Activated naive CD8-positive, alpha-beta T cell treated with anti-CD3 and anti-CD28 coated beads, Interleukin-2, amount 50 U/mL, for 24 hours (primary cell): ENCODE measurements around the gene FEM1A.
"Not testable (repeated sequence)": the region's sequence is repeated elsewhere in the genome, so short reads cannot be mapped to it uniquely, and the experiment has no call there.

Experiments used
- ATAC-seq: fragments of 150-1000 bp; cut with Tn5 transposase; one replicate; pipeline ENCODE4 v1.10.0; 2021
- DNase-seq: peaks from one replicate; pipeline ENCODE4 v3.0.0; 2021
- H3K27ac Mint-ChIP-seq: one replicate; pipeline ENCODE4 v1.8.0; 2021; ENCODE audit warnings: mild to moderate bottlenecking, mixed read lengths
- H3K27me3 Mint-ChIP-seq: one replicate; pipeline ENCODE4 v1.8.0; 2021; ENCODE audit warnings: mixed read lengths
- H3K36me3 Mint-ChIP-seq: one replicate; pipeline ENCODE4 v1.8.0; 2021; ENCODE audit warnings: low read depth, mixed read lengths
- H3K4me1 Mint-ChIP-seq: one replicate; pipeline ENCODE4 v1.8.0; 2021; ENCODE audit warnings: mixed read lengths
- H3K4me3 Mint-ChIP-seq: one replicate; pipeline ENCODE4 v1.8.0; 2021; ENCODE audit warnings: mild to moderate bottlenecking, moderate library complexity, mixed read lengths
- H3K9me3 Mint-ChIP-seq: one replicate; pipeline ENCODE4 v1.8.0; 2021; ENCODE audit warnings: mixed read lengths

Gene FEM1A

GRCh38 chr19:4792866-4793195, 1.3 kb downstream of the FEM1A start:
- not testable (repeated sequence) for ATAC-seq, H3K27me3 Mint-ChIP-seq, DNase-seq, H3K9me3 Mint-ChIP-seq
- Mint-ChIP-seq H3K27ac (peak overlapping the region; percentile 88), H3K36me3 (peaks cover 34% of the 10 kb centered on the region), H3K4me1 (peaks cover 45% of the 10 kb centered on the region), H3K4me3 (peak overlapping the region; percentile 86)

DNA sequence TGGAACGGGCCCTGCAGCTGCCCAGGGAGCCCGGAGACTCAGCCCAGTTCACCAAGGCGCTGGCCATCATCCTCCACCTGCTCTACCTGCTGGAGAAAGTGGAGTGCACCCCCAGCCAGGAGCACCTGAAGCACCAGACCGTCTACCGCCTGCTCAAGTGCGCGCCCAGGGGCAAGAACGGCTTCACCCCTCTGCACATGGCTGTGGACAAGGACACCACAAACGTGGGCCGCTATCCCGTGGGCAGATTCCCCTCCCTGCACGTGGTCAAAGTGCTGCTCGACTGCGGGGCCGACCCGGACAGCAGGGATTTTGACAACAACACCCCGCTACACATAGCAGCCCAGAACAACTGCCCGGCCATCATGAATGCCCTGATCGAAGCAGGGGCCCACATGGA, 1.7 kb downstream of the FEM1A start:
- ATAC-seq, DNase-seq, H3K9me3 Mint-ChIP-seq, H3K27me3 Mint-ChIP-seq: not testable (repeated sequence)
- peak overlapping the region; percentile 88 for H3K27ac Mint-ChIP-seq
- H3K4me1 Mint-ChIP-seq, result peaks cover 45% of the 10 kb centered on the region
- peak overlapping the region; percentile 86 for H3K4me3 Mint-ChIP-seq
- peaks cover 34% of the 10 kb centered on the region for H3K36me3 Mint-ChIP-seq

GRCh38 chr19:4794971-4795370, 3.4 kb downstream of the FEM1A start:
- Mint-ChIP-seq H3K4me3 (peak overlapping the region; percentile 42), H3K27me3 (no peaks in the 10 kb centered on the region), H3K27ac (peak overlapping the region; percentile 57), H3K36me3 (peaks cover 39% of the 10 kb centered on the region), H3K9me3 (no peaks in the 10 kb centered on the region), H3K4me1 (peaks cover 45% of the 10 kb centered on the region)
- DNase-seq (no peak), ATAC-seq (no peak)

- ATAC-seq (no peak), DNase-seq (no peak)
- H3K4me1 Mint-ChIP-seq, result peaks cover 45% of the 10 kb centered on the region
- no peaks in the 10 kb centered on the region for H3K27me3 Mint-ChIP-seq
- H3K4me3 Mint-ChIP-seq, result peak overlapping the region; percentile 42
- H3K9me3 Mint-ChIP-seq, result no peaks in the 10 kb centered on the region
- peak overlapping the region; percentile 57 for H3K27ac Mint-ChIP-seq
- peaks cover 39% of the 10 kb centered on the region for H3K36me3 Mint-ChIP-seq
These were observed 3.9 kb downstream of the FEM1A start for GRCh38 chr19:4795400-4795799.

GRCh38 chr19:4800591-4801081, 9.1 kb downstream of the FEM1A start:
- H3K4me3 Mint-ChIP-seq, result no peak overlapping the region
- no peak for DNase-seq

DNA sequence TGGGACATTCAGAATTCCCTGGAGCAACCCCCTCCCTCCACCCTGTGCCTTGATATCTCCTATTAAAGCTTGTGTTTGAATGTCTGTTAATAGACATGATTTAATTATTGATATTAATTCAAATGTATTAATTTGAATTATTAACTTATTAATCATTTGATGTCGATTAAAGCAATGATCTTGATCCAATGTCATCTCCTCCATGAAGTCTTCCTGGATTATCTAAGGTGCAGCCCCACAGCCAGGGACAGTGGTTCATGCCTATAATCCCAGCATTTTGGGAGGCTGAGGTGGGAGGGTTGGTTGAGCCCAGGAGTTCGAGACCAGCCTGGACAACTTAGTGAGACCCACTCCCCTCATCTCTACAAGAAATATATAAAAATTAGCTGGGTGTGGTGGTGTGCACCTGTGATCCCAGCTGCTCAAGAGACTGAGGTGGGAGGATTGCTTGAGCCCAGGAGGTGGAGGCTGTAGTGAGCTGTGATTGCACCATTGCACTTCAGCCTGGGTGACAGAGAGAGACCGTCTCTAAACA, 9.6 kb downstream of the FEM1A start:
- peaks cover 8% of the 10 kb centered on the region for H3K4me1 Mint-ChIP-seq
- ATAC-seq (no peak), DNase-seq (no peak)
- H3K9me3 Mint-ChIP-seq, result no peaks in the 10 kb centered on the region
- no peak overlapping the region for H3K4me3 Mint-ChIP-seq
- no peaks in the 10 kb centered on the region for H3K27me3 Mint-ChIP-seq
- peaks cover 16% of the 10 kb centered on the region for H3K36me3 Mint-ChIP-seq
- no peak overlapping the region for H3K27ac Mint-ChIP-seq

More at GRCh38 chr19:4800591-4801081, 9.1 kb downstream of the FEM1A start:
- H3K27me3 Mint-ChIP-seq, result no peaks in the 10 kb centered on the region
- no peaks in the 10 kb centered on the region for H3K9me3 Mint-ChIP-seq
- ATAC-seq, result no peak
- H3K4me1 Mint-ChIP-seq, result peaks cover 12% of the 10 kb centered on the region
- peaks cover 16% of the 10 kb centered on the region for H3K36me3 Mint-ChIP-seq
- H3K27ac Mint-ChIP-seq, result no peak overlapping the region

DNA sequence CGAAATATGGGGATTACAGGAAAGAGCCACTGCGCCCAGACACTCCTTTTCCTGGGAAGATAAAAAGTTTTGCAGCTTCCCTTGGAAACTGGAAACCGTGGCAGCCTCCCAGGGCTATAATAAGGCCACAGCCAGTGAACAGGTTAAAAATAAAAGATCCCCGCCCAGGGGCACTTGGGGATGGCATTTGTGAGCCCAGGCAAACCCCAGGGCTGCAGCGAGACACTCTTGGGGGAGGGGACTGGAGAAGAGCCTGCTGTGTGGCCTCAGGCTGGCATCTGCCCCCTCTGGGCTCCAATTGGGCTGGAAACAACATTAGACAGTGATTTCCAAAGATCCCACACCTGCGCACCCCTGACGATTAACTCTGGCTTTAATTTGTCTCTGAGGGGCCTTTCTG, 11.2 kb downstream of the FEM1A start:
- no peaks in the 10 kb centered on the region for H3K9me3 Mint-ChIP-seq
- no peaks in the 10 kb centered on the region for H3K27me3 Mint-ChIP-seq
- ATAC-seq (no peak), DNase-seq (no peak)
- peaks cover 5% of the 10 kb centered on the region for H3K36me3 Mint-ChIP-seq
- no peaks in the 10 kb centered on the region for H3K4me1 Mint-ChIP-seq
- no peak overlapping the region for H3K27ac Mint-ChIP-seq
- no peak overlapping the region for H3K4me3 Mint-ChIP-seq

DNA sequence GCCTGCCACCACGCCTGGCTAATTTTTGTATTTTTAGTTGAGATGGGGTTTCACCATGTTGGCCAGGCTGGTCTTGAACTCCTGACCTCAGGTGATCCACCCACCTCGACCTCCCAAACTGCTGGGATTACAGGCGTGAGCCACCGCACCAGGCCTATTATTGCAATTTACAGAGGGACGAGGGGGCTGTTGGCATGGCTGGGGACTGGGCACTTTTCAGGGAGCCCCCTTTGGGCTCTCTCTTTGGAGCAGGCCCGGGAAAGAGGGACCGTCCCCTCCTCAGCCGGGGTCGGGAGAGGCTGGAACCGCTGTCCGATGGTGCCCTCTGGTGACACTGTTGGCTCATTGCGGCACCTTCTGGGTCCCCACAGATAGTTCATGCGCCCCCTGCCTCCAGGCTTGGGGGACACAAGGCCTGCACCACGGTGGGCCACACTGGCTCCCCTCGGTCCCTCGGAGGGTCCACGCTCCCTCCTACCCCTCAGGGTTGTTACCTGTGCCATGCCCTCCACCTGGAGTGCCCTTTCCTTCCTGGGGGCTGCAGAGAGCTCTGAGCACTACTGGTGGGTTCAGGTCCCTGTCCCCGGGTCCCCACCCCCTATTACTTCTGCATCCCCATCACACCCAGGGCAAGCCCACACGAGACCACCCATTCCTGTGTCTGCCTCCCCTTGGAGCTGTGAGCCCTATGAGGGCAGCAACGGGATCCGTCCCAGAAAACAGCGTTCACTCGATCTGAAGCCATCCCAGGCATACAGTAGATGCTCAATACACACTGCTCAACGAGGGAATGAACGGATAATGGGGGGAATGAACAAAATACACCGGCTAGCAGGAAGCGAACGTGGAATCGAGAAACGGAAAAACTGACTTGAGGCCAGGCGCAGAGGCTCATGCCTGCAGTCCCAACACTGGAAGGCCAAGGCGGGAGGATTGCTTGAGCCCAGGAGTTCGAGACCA, 12.5 kb downstream of the FEM1A start:
- ATAC-seq (peak; percentile 80), DNase-seq (peak; percentile 80)
- Mint-ChIP-seq H3K27me3 (no peaks in the 10 kb centered on the region), H3K9me3 (no peaks in the 10 kb centered on the region), H3K4me3 (no peak overlapping the region), H3K36me3 (peaks cover 2% of the 10 kb centered on the region), H3K27ac (no peak overlapping the region), H3K4me1 (no peaks in the 10 kb centered on the region)

DNA sequence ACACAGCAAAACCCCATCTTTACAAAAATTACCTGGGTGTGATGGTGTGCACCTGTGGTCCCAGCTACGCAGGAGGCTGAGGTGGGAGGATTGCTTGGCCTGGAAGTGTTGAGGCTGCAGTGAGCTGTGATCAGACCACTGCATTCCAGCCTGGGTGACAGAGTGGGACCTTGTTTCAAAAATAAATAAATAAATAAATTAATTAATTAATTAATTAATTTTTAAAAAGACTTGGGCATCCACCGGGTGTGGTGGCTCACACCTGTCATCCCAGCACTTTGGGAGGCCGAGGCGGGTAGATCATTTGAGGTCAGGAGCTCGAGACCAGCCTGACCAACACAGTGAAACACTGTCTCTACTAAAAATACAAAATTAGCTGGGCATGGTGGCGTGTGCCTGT, 13.6 kb downstream of the FEM1A start:
- ATAC-seq, H3K4me3 Mint-ChIP-seq, DNase-seq, H3K36me3 Mint-ChIP-seq, H3K27ac Mint-ChIP-seq, H3K9me3 Mint-ChIP-seq, H3K27me3 Mint-ChIP-seq, H3K4me1 Mint-ChIP-seq: not testable (repeated sequence)

GRCh38 chr19:4806384-4806783, 14.8 kb downstream of the FEM1A start:
- no peak for DNase-seq
- Mint-ChIP-seq H3K9me3 (no peaks in the 10 kb centered on the region), H3K27me3 (no peaks in the 10 kb centered on the region), H3K36me3 (no peaks in the 10 kb centered on the region), H3K4me3 (no peak overlapping the region), H3K4me1 (no peaks in the 10 kb centered on the region), H3K27ac (no peak overlapping the region)
- ATAC-seq, result no peak

GRCh38 chr19:4807188-4807587, 15.7 kb downstream of the FEM1A start:
- Mint-ChIP-seq H3K27ac (no peak overlapping the region), H3K4me1 (no peaks in the 10 kb centered on the region), H3K36me3 (no peaks in the 10 kb centered on the region), H3K9me3 (no peaks in the 10 kb centered on the region), H3K27me3 (no peaks in the 10 kb centered on the region), H3K4me3 (no peak overlapping the region)
- ATAC-seq (no peak), DNase-seq (no peak)

DNA sequence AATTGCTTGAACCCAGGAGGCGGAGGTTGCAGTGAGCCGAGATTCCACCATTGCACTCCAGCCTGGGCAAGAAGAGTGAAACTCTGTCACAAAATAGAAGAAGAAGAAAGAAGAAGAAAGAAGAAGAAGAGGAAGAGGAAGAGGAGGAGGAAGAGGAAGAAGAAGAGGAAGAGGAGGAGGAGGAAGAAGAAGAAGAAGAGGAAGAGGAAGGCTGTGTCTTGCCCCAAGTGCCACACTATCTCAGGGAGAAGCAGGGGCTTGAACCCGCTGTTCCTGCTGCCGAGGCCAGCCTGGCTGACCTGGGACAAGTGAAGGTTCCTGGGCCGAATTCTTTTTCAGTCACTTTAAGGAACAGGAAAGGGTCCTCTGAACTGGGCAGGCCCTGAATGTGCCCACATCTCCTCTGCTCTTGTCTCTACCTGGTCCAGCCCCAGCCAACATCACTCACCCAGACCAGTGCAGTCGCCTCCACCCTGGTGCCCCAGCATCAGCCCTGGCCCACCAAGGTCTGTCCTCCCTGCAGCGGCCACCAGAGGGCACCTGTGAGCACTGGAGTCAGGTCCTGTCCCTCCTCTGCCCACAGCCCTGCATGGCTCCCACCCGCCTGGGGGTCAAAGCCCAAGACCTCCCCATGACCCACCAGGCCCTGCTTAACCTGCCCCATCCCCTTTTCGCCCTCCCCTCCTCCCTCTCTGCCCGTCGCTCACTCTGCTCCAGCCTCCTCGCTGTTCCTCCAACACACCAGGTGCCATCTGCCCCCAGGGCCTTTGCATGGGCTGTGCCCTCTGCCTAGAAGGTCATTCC, 20.0 kb downstream of the FEM1A start:
- ATAC-seq (peak; percentile 80), DNase-seq (peak; percentile 96)
- H3K27me3 Mint-ChIP-seq, result no peaks in the 10 kb centered on the region
- peaks cover 17% of the 10 kb centered on the region for H3K4me1 Mint-ChIP-seq
- peaks cover 4% of the 10 kb centered on the region for H3K9me3 Mint-ChIP-seq
- H3K27ac Mint-ChIP-seq, result peak overlapping the region; percentile 49
- H3K4me3 Mint-ChIP-seq, result no peak overlapping the region
- H3K36me3 Mint-ChIP-seq, result peaks cover 7% of the 10 kb centered on the region

- Mint-ChIP-seq H3K4me3 (peak overlapping the region; percentile 69), H3K4me1 (peaks cover 20% of the 10 kb centered on the region), H3K27ac (peak overlapping the region; percentile 75), H3K36me3 (peaks cover 16% of the 10 kb centered on the region), H3K9me3 (peaks cover 4% of the 10 kb centered on the region), H3K27me3 (no peaks in the 10 kb centered on the region)
- DNase-seq (no peak), ATAC-seq (no peak)
These were observed 23.3 kb downstream of the FEM1A start for GRCh38 chr19:4814625-4815425.
